ENCODE data around the gene PHETA1. TPM values are rescaled to one million over a fixed set of nuclear protein-coding genes. Genes with fewer than 3 reads are reported as not detected.
A peak's percentile ranks its signal among the peaks of the same experiment; 100 is the strongest.
"Not testable (repeated sequence)": the region's sequence is repeated elsewhere in the genome, so short reads cannot be mapped to it uniquely, and the experiment has no call there.

The PHETA1 gene
- total and polyA plus RNA-seq, 3 donors from 2014 or later = 13.7 to 27.2 (median 16.1) TPM

GRCh38 chr12:111405859-111406473 lies 37.1 kb upstream of the PHETA1 start, which contains the start of gene SH2B3:
Gene SH2B3 (plus strand): TSS chr12:111405923. CDS start chr12:111418146, 12,223 bp downstream.
- no peak for TF ChIP-seq POLR2A (IDR thresholded peaks at IDR 0.05)
- no peak for TF ChIP-seq CTCF (IDR thresholded peaks at IDR 0.05)
- intact Hi-C loops (cut with DNase I; ENCODE audit: low total_unique reads) = loop anchor here (10.0 kb wide), 1 partner anchor 279 kb away; the partner anchor contains the start of genes ACAD10 and BRAP

GRCh38 chr12:111405149-111405858 lies 36.4 kb upstream of the PHETA1 start:
- TF ChIP-seq CTCF (IDR thresholded peaks at IDR 0.05) (peak; percentile 50 to 59 (median 53)), POLR2A (IDR thresholded peaks at IDR 0.05) (no peak)
- Histone ChIP-seq H3K4me3 (peak overlapping the region; percentile 77 to 90), H3K36me3 (ENCODE audit: low read depth, missing control alignments) (no peaks in the 10 kb centered on the region), H3K9me3 (no peaks in the 10 kb centered on the region), H3K27ac (peak overlapping the region; percentile 6 to 89), H3K27me3 (no peaks in the 10 kb centered on the region), H3K4me1 (peaks cover 29% of the 10 kb centered on the region)
- WGBS, 2 donors = 1 to 9% methylated on average over 12 to 47 of the region's 59 CpGs
- peak; percentile 98 for DNase-seq
- intact Hi-C loops (cut with DNase I; ENCODE audit: low total_unique reads) = loop anchor here (10.0 kb wide), 1 partner anchor 279 kb away; the partner anchor contains the start of genes ACAD10 and BRAP

More at GRCh38 chr12:111405859-111406473, 37.1 kb upstream of the PHETA1 start, which contains the start of gene SH2B3:
- Histone ChIP-seq H3K9me3 (no peaks in the 10 kb centered on the region), H3K27me3 (no peaks in the 10 kb centered on the region), H3K4me1 (peaks cover 36% of the 10 kb centered on the region), H3K4me3 (peak within 1 kb of the TSS; percentile 77 to 90), H3K36me3 (ENCODE audit: low read depth, missing control alignments) (no peaks in the 10 kb centered on the region), H3K27ac (peak within 1 kb of the TSS; percentile 21 to 89)
- WGBS, 2 donors = 0 to 1% methylated on average over 11 to 41 of the region's 80 CpGs
- no peak for DNase-seq

GRCh38 chr12:111404362-111405148 lies 35.7 kb upstream of the PHETA1 start:
- peaks cover 22% of the 10 kb centered on the region for H3K4me1 ChIP-seq
- H3K9me3 ChIP-seq = no peaks in the 10 kb centered on the region
- no peak for DNase-seq
- 28 to 30% methylated on average over 16 to 21 of the region's 21 CpGs for WGBS, 2 donors
- peak overlapping the region; percentile 77 to 90 for H3K4me3 ChIP-seq
- no peaks in the 10 kb centered on the region for H3K27me3 ChIP-seq
- no peaks in the 10 kb centered on the region for H3K36me3 ChIP-seq (ENCODE audit: low read depth, missing control alignments)
- H3K27ac ChIP-seq = peak overlapping the region; percentile 6 to 89
- TF ChIP-seq CTCF (IDR thresholded peaks at IDR 0.05) = no peak
- no peak for TF ChIP-seq POLR2A (IDR thresholded peaks at IDR 0.05)
- intact Hi-C loops (cut with DNase I; ENCODE audit: low total_unique reads) = loop anchor here (10.0 kb wide), 1 partner anchor 280 kb away; the partner anchor contains the start of genes ACAD10 and BRAP

- H3K9me3 ChIP-seq; DNase-seq; H3K4me3 ChIP-seq; H3K27me3 ChIP-seq; H3K36me3 ChIP-seq (ENCODE audit: low read depth, missing control alignments): not testable (repeated sequence)
- peak overlapping the region; percentile 69 to 90 for H3K27ac ChIP-seq
- intact Hi-C loops (cut with DNase I; ENCODE audit: low total_unique reads) = loop anchor here (10.0 kb wide), 1 partner anchor 282 kb away; the partner anchor contains the start of genes ACAD10 and BRAP
- H3K4me1 ChIP-seq = peaks cover 18% of the 10 kb centered on the region
- WGBS, 2 donors = 76 to 88% methylated on average over 9 of the region's 9 CpGs
These were observed 33.6 kb upstream of the PHETA1 start for GRCh38 chr12:111402490-111402824.

Measured in testis (tissue), 3 donors.